ENCODE data around the gene RPL38.

- TF ChIP-seq POLR2A (IDR thresholded peaks at IDR 0.05; ENCODE audit: low read depth, low read length) (no peak), POLR2AphosphoS5 (IDR thresholded peaks at IDR 0.05; ENCODE audit: low read depth, low read length) (no peak), TAF1 (IDR thresholded peaks at IDR 0.05; ENCODE audit: low read depth, low read length) (no peak), PAX5 (IDR thresholded peaks at IDR 0.05; ENCODE audit: insufficient read depth, low read length, severe bottlenecking) (no peak), SPI1 (IDR thresholded peaks at IDR 0.05; ENCODE audit: low read depth, low read length) (no peak), POU2F2 (IDR thresholded peaks at IDR 0.05; ENCODE audit: low read depth, low read length) (no peak)
Measured at GRCh38 chr17:74235911-74236371, 32.5 kb downstream of the RPL38 start.
